ENCODE results near the gene SDK1.

The SDK1 gene

DNA sequence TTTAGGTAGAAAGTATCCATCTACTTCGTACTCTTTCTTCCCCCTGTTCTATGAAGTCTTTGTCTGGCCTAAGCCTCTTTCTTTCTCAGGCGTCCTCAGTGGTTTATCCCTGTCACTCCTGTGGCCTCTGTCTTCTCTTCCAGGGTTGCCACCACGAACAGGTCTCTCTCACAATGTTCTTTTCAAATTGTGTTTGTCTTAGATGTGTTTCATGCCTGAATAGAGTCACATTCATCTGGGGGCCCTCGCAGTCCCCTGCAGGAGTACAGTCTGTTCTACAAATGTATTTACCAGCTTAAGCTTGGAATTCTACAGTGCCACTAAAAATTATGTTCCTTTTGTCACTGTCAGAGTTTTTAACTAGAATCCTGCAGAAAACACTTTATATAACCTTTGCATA, 700.7 kb downstream of the SDK1 start:
- DNase-seq, result no peak

DNA sequence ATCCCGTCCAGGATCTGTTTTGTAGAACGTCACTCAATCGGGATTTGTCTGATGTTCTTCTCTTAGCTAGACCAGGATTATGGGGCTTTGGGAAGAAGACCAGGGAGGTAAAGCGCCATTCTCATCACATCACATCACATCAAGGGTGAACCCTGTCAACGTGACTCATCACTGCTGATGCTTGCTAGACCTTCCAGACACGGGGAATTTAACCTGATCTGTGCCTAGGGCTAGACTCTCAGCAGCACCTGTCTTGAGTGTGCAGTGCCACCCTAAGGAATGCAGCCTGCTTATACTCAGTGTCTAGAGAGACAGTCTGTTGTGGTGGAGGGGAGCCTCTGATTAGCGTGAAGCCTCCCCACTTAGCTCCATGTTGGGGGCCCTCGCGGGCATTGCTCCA, 702.5 kb downstream of the SDK1 start:
- no peak for DNase-seq

DNA sequence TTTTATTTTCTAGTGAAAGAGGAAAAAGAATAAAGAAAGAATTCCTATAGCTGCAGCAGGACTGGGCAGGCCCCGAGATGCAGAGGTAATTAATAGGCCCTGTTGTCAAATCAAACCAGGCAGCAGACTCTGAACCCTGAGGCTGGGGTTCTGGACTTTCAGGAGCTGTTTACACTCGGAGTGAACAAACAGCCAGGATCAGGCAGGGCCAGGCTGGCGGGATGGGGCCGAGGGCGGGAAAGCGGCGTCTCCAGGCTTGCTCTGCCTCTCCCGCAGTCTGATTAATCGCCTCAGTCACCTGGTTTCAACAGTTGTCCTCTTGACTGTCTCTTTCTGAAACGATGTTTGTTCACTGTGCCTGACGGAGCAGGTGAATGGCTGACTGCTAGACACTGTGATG, 705.6 kb downstream of the SDK1 start:
- no peak for DNase-seq

DNA sequence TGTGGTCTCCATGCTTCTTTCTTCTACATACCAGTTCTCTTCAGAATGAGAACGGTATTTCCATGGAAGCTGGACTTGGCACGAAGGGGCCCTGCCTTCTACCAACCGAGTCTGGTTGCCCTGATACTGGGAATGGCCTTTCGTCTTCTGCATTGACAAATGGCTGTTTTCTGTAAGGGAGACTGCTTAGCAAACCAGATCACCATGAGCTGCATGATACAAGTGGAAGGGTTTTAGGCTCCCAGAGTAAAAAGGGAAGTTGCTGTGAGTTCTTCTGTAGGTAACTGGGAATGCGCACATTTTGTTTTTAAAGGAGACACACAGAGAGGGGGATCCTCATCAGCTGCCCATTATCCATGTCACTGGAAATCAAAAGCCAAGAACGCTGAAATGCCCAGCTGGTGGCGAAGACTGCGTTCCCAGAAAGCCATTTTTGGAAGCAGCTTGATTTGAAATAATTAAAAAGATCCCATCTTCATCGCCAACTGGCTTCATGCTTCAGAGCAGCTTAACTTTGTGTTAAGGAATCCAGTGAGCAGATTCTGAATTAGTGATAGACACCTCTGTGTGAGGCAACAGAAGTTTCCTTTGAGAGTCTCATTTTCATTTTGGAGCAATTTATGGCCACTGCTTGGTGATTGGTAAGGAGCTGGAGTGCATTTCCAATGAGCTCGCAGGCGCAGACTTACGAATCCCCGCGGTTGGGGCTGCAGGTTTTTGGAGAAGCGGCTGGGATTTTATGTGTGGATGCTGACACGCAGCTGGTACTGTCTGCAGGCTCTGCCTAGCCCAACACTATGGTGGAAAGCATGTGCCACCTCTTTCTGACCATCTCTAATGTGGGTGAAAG, 708.4 kb downstream of the SDK1 start:
- no peak for DNase-seq

DNA sequence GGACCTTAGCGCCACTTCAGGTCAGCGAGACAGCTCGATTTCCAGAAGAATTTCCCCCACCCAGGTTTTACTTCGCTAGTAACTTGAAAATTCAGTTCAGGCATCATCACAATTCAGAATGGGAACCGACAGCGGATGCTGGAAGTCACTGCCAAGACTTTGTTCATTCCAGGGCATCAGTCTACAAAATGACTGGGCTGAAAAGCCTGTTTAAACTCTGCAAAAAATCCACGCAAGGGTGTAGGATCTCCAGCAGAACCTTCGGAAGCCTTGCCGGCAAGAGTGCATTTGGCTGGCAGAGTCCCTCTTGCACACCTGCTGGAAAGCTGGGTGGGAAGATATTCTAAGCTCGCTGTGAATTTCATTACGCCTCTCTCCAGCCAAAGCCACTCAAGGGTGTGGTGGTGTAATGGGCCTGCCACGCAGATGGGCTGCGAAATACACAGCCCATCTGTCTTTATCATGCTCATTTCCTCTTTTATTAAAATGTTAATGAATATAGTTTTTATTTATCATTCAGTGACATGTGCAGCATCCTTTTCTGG, 709.1 kb downstream of the SDK1 start:
- DNase-seq, result no peak

DNA sequence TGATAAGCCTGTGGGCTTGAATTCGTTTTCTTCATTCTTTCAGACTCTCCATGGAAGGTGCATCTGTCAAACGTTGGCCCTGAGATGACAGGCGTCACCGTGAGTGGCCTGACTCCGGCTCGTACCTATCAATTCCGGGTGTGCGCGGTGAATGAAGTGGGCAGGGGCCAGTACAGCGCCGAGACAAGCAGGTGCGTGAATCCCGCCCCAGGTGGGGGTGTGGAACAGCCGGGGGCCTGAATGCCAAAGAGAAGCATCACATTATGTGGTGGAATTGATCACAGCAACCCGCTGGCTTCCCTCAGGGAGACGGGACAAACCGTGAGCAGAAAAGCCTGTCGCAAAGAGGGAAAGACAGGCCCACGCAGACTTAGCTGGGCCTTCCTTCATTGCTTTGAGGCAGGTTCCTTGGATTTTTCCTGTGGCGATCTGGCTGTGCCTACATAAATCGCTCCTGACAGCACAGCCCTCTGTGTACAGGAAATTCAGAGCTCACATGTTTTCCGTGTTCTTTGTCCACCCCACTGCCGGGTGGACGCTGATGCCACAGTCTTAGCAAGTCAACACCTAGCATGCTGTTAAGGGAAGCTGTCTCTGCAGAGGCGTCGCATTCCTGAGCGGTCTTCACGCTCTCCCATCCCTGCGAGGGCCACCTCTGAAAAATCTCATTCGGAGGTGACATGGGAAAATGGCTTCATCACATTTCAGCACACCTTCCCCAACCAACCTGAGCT, 710.0 kb downstream of the SDK1 start:
- no peak for DNase-seq

DNA sequence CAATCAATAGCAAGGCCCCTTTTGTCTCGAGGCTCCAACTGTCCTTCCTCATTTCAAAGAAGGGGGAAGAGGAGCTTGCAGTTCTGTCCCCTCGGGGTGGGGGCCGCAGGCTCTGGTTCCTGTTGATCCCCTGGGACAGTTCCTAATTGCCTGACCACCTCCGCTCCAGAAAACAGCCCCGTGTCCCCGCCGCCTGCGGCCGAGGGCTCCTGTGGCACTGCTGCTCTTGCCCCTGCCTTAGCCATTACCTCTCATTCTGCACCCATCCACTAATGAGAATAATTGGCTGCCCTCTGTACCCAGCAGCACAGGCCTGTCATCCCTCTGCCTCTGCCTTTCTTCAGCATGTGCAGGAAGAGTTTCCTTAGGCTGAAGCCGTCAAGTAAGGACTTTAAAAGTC, 712.7 kb downstream of the SDK1 start:
- DNase-seq, result no peak

DNA sequence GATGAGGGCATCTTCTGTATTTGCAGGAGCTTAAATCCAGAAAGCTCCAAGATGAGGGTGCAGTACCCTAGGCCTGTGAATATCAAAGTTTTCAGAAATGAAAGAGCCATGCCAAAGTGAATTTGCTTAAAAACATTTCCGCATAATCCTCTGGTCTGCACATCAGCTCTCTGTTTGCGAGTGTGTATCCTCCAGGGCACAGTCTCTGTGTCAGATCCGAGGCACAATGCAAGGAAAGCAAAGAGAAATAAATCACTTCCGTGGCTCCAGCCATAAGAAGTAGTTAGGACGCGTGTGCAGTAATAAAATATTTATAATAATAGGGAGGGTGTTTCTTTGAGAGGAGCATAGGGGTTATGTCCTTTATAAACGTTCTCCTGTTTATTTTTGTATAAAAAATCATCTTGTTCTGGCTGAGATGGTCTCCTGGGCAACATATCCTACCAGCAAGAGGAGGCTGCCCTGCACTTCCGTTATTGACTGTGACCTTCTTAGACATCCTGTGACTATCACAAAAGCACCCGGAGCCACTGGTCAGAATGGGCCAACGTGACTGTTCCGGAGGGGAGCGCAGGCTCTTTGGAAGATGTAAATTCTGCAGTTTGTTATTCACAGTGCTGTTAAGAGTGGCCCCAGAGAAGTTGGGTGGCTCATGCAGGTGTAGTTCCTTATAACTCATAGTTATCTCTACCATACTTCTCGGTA, 713.4 kb downstream of the SDK1 start:
- no peak for DNase-seq

DNA sequence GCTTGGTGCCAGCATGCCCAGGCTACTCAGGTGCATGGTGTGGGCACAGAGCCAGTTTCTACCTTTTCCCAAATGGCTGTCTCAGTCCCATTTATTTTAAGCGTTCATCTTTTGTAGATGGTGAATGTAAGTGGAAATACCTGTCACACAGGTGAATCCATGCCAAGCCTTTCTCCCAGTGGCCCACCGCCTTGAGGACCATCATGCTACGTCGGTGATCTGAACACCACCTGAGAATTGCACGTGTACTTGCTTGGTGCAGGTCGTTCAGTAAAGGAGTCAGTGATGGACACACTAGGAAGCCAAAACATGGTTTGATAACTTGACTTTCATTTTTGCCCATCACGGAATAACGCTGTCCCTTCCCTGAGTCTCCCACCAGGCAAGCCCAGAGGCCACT, 714.3 kb downstream of the SDK1 start:
- DNase-seq, result no peak

DNA sequence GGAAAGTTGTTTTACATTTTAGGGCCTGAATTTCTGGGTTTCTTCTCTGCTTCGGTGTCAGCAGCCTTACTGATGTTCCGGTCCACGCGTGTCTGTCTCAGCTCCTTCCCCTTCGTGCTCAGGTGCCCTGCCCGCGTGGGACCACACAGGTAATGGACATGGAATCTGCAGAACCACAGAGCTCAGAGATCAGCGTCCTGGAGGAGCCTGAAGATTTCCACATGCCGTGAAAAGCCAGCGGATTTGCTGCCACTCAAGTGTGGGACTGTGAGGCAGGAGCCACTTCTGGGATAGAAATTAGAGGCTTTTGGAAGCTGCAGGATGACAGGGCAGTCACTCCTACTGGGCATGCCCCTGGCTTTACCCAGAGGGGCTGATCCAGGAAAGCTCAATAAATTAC, 714.9 kb downstream of the SDK1 start:
- DNase-seq, result no peak

DNA sequence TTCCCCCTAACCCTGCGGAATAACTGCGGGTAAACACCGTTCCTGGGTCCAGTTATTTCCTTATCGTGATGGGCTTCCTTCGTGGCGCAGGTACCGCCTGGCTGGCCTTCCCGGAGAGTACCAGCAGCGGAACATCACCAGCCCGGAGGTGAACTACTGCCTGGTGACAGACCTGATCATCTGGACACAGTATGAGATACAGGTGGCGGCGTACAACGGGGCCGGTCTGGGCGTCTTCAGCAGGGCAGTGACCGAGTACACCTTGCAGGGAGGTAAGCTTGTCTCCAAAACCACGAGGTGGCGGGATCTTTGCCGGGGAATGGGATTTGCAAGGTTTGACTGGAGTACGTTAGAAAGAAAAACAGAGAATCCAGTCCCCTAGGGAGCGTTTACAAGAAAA, 716.0 kb downstream of the SDK1 start:
- DNase-seq, result no peak

DNA sequence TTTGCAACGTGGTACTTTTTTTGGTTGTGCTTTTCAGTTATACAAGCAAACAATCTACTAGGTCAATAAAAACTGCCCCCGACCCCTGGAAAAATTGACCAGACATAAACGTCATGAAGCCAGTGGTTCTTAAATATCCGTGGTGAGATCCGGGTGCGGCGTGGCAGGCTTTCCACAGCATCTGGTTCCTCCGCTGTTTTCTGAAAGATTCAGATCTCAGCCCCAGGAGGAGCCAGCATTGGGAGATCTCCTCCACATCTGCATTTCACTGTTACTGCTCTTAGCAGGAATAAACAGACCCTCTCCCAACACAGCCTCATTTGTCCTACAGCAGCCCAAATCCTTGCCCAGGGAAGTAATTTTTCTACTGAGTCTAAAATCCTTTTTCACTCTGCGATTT, 716.7 kb downstream of the SDK1 start:
- DNase-seq, result no peak

DNA sequence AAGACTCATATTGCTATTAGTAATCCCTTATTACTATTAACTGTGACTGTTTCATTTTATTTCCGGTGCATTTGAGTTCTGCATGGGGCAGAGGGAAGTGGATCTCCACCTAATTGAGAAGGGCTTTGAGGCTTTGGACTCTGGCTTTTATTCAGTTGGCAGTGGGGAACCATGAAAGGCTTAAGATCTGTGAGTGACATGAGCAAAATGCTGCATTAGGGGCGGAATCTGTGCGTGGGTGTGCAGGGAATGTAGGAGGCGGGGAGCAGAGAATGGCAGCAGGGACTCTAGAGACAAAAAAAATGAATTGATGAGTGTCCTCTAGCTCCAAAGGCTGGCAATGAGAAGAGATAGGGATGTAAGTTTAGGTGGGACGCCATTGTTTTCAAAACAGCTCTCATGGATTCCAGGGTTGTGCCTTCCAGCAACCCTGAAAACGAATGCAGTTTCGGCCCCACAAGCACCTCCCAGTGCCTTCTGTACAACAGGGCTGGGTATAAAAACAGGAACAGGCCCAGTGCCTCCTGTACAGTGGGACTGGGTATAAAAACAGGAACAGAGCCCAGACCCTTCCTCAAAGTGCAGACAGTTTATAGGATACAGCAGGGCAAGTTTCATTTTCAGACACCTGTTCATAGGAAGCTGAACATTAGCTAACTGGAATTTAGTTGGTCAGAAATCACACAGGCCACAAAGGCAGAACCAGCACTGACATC, 717.7 kb downstream of the SDK1 start:
- no peak for DNase-seq

DNA sequence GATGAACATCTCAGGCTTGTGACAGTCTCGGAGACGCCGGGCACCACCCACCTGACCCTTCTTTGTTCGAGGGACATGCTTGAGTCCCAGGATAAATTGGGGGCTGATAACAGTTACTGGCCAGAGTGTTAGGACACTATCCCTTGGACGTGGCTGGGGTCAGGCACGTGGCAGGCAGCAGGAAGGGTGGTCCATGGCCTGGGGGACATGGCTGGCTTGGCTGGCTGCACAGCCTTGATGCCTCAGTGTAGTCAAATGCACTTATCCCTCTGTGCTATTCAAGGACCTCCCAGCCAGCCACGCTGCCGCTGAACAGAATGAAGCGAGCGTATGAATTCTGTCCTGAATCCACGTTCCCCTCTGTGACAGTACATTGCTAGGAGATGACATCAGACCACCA, 719.0 kb downstream of the SDK1 start:
- DNase-seq, result no peak

DNA sequence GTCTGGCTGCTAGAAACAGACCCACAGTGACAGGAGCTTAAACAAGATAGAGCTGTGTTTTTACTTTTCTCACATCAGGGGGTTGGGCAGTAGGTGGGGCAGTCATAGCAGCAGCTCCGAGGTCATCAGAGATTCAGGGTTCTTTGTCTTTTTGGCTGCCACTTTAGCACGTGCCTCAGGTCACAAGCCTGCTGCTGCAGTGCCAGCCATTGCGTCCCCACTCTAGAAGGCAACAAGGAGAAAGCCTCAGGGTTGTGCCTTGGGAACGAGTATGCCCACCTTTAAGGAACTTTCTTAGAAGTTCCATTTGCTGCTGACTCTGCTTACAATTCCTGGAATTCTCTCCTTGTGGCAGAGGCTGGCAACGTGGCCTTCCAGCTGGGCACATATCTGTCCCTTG, 720.4 kb downstream of the SDK1 start:
- DNase-seq, result no peak

DNA sequence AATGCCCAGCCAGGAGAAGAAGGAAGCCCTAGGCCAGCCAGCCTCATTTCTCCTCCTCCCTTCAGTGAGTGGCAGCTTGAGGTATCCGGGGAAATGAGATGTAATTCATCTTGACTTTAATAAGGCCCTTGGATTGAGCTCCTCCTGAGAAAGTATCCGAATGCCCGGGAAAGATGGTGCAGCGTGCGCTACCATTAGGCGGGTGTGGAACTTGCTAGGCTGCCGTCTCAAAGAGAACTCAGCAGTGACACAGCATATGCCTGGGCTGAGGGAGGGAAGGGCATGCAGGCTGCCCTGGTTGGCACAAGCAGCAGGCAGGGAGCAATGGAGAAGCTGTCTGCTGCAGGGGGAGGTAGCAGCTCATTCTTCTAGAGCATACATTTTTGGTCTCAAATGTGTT, 721.2 kb downstream of the SDK1 start:
- DNase-seq, result no peak

DNA sequence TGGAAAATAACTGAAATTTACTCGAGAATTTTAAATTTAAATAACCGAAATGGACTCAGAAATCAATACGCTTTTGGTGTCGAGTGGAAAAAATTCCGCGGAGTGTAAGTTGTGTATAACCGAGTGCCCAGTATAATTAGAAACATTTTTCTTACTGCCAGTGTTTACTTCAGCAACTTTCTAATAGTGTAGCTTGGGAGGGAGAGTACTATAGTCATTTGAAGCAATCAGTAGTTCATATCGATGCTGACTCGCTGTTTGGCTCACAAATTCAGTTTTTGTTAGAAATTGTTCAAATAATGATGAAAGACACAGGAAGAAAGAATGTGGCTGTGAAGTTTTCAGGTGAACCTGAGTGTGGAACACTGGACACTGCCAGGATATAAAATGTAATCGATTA, 722.5 kb downstream of the SDK1 start:
- no peak for DNase-seq

DNA sequence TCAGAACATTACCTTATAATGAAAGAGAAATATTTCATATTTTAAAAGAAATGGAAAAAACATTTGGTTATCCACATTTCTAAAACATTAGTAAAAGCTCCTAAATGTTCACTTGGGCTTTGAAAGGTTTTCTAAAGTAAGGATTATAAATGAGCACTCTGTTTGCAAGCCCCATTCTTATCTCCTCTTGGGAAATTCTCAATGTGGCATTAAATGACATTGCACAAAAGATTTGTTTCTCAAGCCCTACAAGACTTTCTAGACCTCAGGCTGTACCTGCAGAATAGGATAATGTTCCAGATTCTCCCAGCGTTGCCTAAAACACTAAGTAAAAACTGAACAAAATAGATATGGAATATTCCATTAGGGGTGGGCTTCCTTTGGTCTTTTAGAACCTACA, 723.1 kb downstream of the SDK1 start:
- no peak for DNase-seq

DNA sequence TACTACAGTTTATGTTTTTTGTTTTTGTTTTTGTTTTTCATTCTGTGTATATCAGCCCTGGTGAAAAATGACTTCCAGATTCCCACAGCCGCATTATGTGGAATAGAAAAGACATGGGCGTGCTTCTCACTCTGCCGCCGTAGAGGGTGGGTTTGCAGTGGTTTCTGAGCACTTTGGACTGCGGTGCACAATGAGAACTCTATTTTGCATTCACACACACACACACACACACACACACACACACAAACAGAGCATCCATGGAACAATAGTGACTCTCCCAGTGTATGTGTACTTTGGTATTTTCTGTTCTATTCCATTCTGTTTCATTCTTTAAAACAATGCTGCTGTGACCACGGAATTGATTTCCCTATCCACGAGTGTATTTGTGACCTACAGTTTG, 723.8 kb downstream of the SDK1 start:
- no peak for DNase-seq

DNA sequence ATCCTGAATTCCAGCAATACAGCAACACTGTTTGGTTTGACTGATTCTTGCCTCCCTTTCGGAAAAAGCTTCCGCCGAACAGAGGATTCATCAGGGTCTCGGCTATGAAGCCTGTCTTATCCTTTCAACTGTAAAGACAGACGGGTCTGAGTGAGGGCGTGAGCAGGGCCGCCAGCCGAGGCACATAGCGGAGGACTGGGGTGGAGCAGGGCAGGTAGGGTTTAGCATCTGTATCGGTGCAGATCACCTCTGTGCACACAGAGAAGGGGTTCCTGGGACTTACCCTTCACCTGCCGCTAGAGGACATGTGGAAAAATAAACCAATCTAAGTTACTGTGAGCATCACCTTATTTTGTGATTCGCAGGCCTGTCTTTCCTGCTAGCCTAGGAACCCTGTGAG, 724.2 kb downstream of the SDK1 start:
- DNase-seq, result no peak

DNA sequence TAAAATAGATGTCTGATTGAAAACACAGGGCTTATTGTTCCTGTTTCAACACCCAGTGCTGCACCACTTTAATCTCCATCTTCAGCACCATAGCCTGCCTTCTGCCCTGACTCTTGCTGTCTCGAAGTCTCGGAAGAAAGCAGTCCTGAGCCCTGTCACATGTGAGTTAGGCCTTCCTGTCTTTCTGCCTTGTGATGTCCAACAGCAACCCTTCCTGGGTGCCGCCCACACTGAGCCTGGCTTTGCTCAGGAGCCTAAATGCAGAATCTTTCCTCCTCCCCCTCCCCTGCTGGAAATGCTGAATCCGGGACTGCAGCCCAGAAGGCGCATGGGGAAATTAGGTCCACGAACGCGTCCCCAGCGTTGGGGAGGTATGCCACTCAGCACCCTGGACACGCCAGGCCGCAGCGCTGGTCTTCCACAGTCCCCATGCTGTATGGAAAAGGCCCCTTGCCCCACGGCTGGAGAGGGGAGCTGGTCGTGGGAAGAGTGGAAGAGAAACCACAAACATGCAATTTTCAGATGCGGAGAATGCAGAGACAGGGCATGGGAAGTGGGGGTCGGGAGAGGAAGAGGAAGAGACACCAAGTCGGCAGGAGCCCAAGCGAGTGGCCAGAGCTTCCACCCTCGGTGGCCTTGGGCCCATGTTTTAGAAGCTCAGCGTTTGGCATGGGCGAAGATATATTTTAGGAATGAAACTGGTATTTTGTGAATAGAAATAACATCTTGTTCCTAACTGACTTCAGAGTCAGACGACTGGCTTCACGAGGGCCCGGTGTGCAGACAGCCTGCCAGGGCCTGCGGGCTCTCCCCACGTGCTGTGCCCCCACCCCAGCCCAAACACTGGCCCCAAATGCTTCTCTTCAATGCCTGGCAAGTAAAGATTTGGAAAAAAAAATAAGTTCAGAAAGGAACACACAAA, 724.9 kb downstream of the SDK1 start:
- DNase-seq, result no peak

DNA sequence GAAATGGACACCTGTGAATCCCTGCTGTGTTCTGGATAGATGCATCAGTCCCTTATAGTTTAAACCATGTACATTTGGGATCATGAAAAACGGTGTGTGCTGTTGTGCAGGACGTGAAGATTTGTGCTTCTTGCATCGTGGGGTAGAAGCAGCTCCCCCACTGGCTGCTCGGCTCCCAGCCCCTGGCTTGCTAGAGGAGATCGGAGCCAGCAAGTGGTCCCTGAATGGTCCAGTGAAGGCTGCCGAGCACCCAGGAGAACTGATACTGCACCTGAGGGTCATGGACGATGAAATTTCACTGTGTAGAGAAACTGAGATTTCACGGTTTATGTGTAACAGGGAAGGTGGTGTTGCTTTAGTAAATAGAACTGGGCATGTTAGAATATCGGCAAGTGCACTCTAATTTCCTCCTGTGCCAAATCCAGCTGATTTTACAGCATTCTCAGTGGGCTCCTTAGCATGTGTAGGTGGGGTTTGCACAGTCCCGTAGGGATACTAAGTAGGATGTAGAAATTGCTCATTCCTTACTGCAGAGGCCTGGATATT, 726.0 kb downstream of the SDK1 start:
- no peak for DNase-seq

Measured in activated CD4-positive, alpha-beta T cell treated with anti-CD3 and anti-CD28 coated beads, Interleukin-2, amount 50 U/mL, for 1 hour (primary cell).